CD4-positive, CD25-positive, alpha-beta regulatory T cell (primary cell): ENCODE measurements around the gene LARP4. TPM values are rescaled to one million over a fixed set of nuclear protein-coding genes. Genes with fewer than 3 reads are reported as not detected.
"Not testable (repeated sequence)": the region's sequence is repeated elsewhere in the genome, so short reads cannot be mapped to it uniquely, and the experiment has no call there.

Experiments
- ATAC-seq, 2 donors: fragments of 150-1000 bp; cut with Tn5 transposase; one replicate each; pipeline ENCODE4 v1.10.0; 2021; ENCODE audit warnings: low read depth in 2 of 2, moderate number of reproducible peaks in 2 of 2, moderate library complexity in 1 of 2
- DNase-seq, 3 donors: peaks; one replicate each; pipeline versions ENCODE4 v3.0.0 to v3.0.0-alpha.2; 2012 to 2022; ENCODE audit warnings: mixed read lengths in 1 of 3
- H3K27ac ChIP-seq: one replicate; pipeline ENCODE4 v1.7.0; 2013; ENCODE audit warnings: mild to moderate bottlenecking, low read length; ENCODE audit not compliant: insufficient read depth, poor library complexity, severe bottlenecking
- H3K27me3 ChIP-seq: one replicate; pipeline ENCODE4 v1.7.0; 2013; ENCODE audit warnings: low read length; ENCODE audit not compliant: control insufficient read depth, insufficient read depth
- H3K36me3 ChIP-seq: one replicate; pipeline ENCODE4 v1.7.0; 2013; ENCODE audit warnings: mild to moderate bottlenecking, low read length, moderate library complexity; ENCODE audit not compliant: control insufficient read depth, insufficient read depth
- H3K4me1 ChIP-seq: 2 replicates; pipeline ENCODE4 v1.7.0; 2013; ENCODE audit warnings: mild to moderate bottlenecking, low read length; ENCODE audit not compliant: insufficient read depth, control insufficient read depth, poor library complexity, severe bottlenecking
- H3K4me3 ChIP-seq: one replicate; pipeline ENCODE4 v1.7.0; 2013; ENCODE audit warnings: low read depth, mild to moderate bottlenecking, low read length, moderate library complexity
- H3K9me3 ChIP-seq, 2 experiments: 1 replicate in 1 of 2; 2 replicates in 1 of 2; pipeline ENCODE4 v1.7.0; 2013; ENCODE audit warnings: low read length in 2 of 2, mild to moderate bottlenecking in 1 of 2, moderate library complexity in 1 of 2; ENCODE audit not compliant: control insufficient read depth in 2 of 2
- H3K27ac Mint-ChIP-seq, 3 donors: one replicate each; pipeline ENCODE4 v1.8.0; 2020 to 2022; ENCODE audit warnings: mild to moderate bottlenecking in 3 of 3, mixed read lengths in 3 of 3, moderate library complexity in 2 of 3
- H3K27me3 Mint-ChIP-seq: one replicate; pipeline ENCODE4 v1.8.0; 2022; ENCODE audit warnings: mild to moderate bottlenecking, mixed read lengths
- H3K36me3 Mint-ChIP-seq: one replicate; pipeline ENCODE4 v1.8.0; 2020; ENCODE audit warnings: mixed read lengths
- H3K4me1 Mint-ChIP-seq, 4 donors: one replicate each; pipeline ENCODE4 v1.8.0; 2020 to 2022; ENCODE audit warnings: mixed read lengths in 4 of 4, mild to moderate bottlenecking in 1 of 4
- H3K4me3 Mint-ChIP-seq, 4 donors: one replicate each; pipeline ENCODE4 v1.8.0; 2020 to 2022; ENCODE audit warnings: mild to moderate bottlenecking in 4 of 4, mixed read lengths in 4 of 4, moderate library complexity in 3 of 4
- H3K9me3 Mint-ChIP-seq, 7 donors: one replicate each; pipeline ENCODE4 v1.8.0; 2020 to 2022; ENCODE audit warnings: mixed read lengths in 7 of 7, mild to moderate bottlenecking in 3 of 7, moderate library complexity in 2 of 7
- polyA plus RNA-seq, 4 donors: library from polyadenylated mRNA; unstranded; fragments of 300-500 nt; fragmentation: Illumina TruSeq; gene quantifications; one replicate each; pipeline ENCODE4 v1.2.3, GENCODE V29; 2021
- total RNA-seq: library from RNA; stranded (reverse); gene quantifications from one replicate; pipeline ENCODE4 v1.2.3, GENCODE V29; 2022

Gene LARP4
- total and polyA plus RNA-seq, 5 donors from 2014 or later = 13.7 to 35.1 (median 16.1) TPM

DNA sequence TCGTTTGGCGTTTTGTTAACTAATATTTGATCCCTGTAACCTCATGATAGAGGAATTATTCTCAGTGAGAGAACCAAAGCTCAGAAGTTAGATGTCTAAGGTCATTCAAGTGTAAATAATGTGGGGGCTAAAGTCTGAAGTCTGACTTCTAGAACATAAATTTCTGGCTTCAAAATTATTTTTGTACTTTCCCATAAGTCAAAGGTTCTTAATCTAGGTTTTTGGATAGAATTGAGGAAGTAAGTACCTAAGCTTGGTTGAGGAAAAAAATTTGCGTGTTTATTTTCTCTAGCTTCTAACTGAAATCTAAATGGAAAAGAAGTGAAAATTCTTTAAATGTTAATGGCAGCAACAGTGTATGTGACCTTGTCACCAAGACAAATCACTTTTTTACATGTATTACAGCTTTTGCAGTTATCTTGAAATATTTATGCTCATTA, 2.3 kb downstream of the LARP4 start:
- Histone ChIP-seq H3K4me1 (peaks cover 29% of the 10 kb centered on the region), H3K4me3 (peak overlapping the region; percentile 91)
- ATAC-seq = no peak

DNA sequence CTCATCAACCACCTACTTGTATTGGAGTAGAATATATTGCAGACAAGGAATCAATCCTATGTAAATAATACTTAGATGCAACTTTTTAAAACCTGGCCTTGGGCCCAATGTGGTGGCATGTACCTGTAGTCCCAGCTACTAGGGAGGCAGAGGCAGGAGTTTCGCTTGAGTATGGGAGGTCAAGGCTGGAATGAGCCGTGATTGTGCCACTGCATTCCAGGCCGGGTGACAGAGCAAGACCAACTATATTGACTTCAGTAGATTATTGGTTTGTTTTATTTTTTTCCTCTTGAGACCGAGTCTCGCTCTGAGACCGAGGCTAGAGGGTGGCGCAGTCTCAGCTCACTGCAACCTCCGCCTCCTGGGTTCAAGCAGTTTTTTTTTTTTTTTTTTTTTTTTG, 3.6 kb downstream of the LARP4 start:
- H3K4me3 Mint-ChIP-seq = peak overlapping the region in 2 of 4 donors; percentile 45 to 68
- DNase-seq = no peak
- no peak for ATAC-seq
- peaks cover 3% of the 10 kb centered on the region for H3K36me3 ChIP-seq
- peaks cover 24 to 54% (median 36%) of the 10 kb centered on the region in 4 donors for H3K4me1 Mint-ChIP-seq
- no peaks in the 10 kb centered on the region for H3K9me3 ChIP-seq
- no peak overlapping the region for H3K27ac Mint-ChIP-seq
- no peaks in the 10 kb centered on the region for H3K27me3 ChIP-seq
- H3K36me3 Mint-ChIP-seq = peaks cover 5% of the 10 kb centered on the region
- H3K27ac ChIP-seq = no peak overlapping the region
- H3K4me1 ChIP-seq = peaks cover 29% of the 10 kb centered on the region
- no peak overlapping the region for H3K4me3 ChIP-seq
- peaks cover 4% of the 10 kb centered on the region for H3K27me3 Mint-ChIP-seq
- no peaks in the 10 kb centered on the region for H3K9me3 Mint-ChIP-seq

More for the DNA sequence above, 2.3 kb downstream of the LARP4 start:
- no peaks in the 10 kb centered on the region for H3K36me3 ChIP-seq
- H3K4me3 Mint-ChIP-seq = peak overlapping the region; percentile 94 to 99 (median 98)
- peaks cover 0 to 2% (median 0%) of the 10 kb centered on the region in 7 donors for H3K9me3 Mint-ChIP-seq
- DNase-seq = no peak
- peaks cover 9% of the 10 kb centered on the region for H3K27me3 Mint-ChIP-seq
- no peaks in the 10 kb centered on the region for H3K27me3 ChIP-seq
- H3K4me1 Mint-ChIP-seq = peaks cover 22 to 52% (median 35%) of the 10 kb centered on the region in 4 donors
- H3K27ac ChIP-seq = no peak overlapping the region
- H3K27ac Mint-ChIP-seq = peak overlapping the region in 1 of 3 donors; percentile 17
- H3K9me3 ChIP-seq = no peaks in the 10 kb centered on the region
- no peaks in the 10 kb centered on the region for H3K36me3 Mint-ChIP-seq

DNA sequence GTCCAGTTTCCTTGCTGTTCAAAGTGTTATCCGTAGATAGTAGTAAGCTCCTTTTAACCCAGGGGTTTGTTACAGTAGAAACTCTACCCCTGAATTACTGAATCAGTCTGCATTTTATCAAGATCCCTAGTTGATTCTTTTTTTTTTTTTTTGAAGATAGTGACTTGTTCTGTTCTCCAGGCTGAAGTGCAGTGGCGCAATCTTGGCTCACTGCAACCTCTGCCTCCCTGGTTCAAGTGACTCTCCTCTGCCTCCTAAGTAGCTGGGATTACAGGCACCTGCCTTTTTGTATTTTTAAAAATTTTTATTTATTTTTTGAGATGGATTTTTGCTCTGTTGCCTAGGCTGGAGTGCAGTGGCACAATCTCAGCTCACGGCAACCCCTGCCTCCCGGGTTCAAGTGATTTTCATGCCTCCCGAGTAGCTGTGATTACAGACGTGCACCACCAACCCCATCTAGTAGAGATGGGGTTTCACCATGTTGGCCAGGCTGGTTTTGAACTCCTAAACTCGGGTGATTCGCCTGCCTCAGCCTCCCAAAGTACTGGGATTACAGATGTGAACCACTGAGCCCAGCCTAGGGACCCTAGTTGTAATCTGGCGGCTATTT, 10.5 kb downstream of the LARP4 start:
- H3K27ac Mint-ChIP-seq = no peak overlapping the region
- ATAC-seq = no peak
- peaks cover 16 to 42% (median 32%) of the 10 kb centered on the region in 4 donors for H3K4me1 Mint-ChIP-seq
- peaks cover 4% of the 10 kb centered on the region for H3K4me1 ChIP-seq
- no peaks in the 10 kb centered on the region for H3K9me3 Mint-ChIP-seq
- peaks cover 15% of the 10 kb centered on the region for H3K36me3 Mint-ChIP-seq
- H3K27me3 ChIP-seq = no peaks in the 10 kb centered on the region
- H3K4me3 Mint-ChIP-seq = no peak overlapping the region
- no peaks in the 10 kb centered on the region for H3K9me3 ChIP-seq
- H3K27me3 Mint-ChIP-seq = no peaks in the 10 kb centered on the region
- no peak overlapping the region for H3K27ac ChIP-seq
- peaks cover 5% of the 10 kb centered on the region for H3K36me3 ChIP-seq
- no peak for DNase-seq
- H3K4me3 ChIP-seq = no peak overlapping the region

DNA sequence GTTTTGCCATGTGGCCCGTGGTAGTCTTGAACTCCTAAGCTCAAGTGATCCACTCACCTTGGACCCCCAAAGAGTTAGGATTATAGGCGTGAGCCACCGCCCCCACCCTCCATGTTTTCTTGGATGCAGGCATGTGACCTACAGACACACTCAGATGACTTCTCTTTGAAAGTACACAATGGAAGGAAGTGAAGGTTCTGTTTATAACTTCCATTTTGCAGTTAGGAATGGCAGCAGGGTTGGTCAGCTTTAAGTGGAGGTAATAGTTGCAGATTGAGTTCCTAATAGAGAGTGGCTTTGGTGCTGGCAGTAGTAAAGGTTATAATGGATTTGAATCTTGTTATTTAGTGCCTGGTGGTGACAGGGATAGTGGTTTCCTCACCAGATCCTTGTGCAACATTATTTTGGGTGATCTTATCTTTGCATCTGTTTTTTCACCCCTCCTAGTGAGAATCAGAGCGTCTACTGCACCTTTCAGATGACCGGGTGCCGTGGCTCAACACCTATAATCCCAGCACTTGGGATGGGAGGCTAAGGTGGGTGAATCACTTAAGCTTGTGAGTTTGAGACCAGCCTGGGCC, 15.3 kb downstream of the LARP4 start:
- Histone ChIP-seq H3K27ac (no peak overlapping the region), H3K36me3 (peaks cover 9% of the 10 kb centered on the region), H3K27me3 (no peaks in the 10 kb centered on the region), H3K4me1 (peaks cover 4% of the 10 kb centered on the region), H3K4me3 (no peak overlapping the region), H3K9me3 (no peaks in the 10 kb centered on the region)
- no peak for DNase-seq
- Mint-ChIP-seq H3K36me3 (peaks cover 18% of the 10 kb centered on the region), H3K27me3 (no peaks in the 10 kb centered on the region), H3K4me3 (no peak overlapping the region), H3K4me1 (peaks cover 24 to 53% (median 30%) of the 10 kb centered on the region in 4 donors), H3K27ac (peak overlapping the region in 1 of 3 donors; percentile 56), H3K9me3 (no peaks in the 10 kb centered on the region)
- no peak for ATAC-seq

DNA sequence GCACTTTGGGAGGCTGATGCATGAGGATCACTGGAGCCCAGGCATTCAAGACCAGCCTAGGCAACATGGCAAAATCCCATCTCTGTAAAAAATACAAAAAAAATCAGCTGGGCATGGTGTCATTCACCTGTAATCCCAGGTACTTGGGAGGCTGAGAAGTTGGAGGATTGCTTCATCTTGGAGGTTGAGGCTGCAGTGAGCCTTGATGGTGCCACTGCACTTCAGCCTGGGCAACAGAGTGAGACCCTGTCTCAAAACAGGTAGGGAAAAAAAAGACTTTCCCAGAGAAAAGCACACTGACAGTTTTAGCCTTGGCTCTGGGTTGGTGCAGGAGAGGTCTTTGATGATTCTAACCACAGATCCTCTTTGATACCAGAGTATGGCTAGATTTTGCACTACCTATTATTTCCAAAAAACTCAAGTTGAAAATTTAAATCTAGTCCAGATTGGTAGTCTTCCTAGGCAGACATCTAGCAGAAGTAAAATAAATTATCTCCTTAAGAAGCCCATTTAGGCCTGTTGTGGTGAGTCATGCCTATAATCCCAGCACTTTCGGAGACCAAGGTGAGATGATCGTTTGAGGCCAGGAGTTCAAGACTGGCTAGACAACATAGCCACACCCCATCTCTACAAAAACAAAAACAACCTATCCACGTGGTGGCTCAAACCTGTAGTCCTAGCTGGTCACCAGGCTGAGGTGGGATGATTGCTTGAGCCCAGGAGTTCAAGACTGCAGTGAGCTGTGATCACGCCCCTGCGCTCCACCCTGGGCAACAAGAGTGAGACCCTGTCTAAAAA, 18.6 kb downstream of the LARP4 start:
- no peaks in the 10 kb centered on the region for H3K4me1 ChIP-seq
- Mint-ChIP-seq H3K27ac (peak overlapping the region in 2 of 3 donors; percentile 42 to 49), H3K9me3 (no peaks in the 10 kb centered on the region), H3K36me3 (peaks cover 13% of the 10 kb centered on the region), H3K4me1 (peaks cover 8 to 43% (median 20%) of the 10 kb centered on the region in 4 donors), H3K4me3 (no peak overlapping the region), H3K27me3 (no peaks in the 10 kb centered on the region)
- no peak for DNase-seq
- no peak overlapping the region for H3K27ac ChIP-seq
- H3K27me3 ChIP-seq = no peaks in the 10 kb centered on the region
- no peak overlapping the region for H3K4me3 ChIP-seq
- H3K9me3 ChIP-seq = no peaks in the 10 kb centered on the region
- H3K36me3 ChIP-seq = peaks cover 9% of the 10 kb centered on the region
- ATAC-seq = no peak

DNA sequence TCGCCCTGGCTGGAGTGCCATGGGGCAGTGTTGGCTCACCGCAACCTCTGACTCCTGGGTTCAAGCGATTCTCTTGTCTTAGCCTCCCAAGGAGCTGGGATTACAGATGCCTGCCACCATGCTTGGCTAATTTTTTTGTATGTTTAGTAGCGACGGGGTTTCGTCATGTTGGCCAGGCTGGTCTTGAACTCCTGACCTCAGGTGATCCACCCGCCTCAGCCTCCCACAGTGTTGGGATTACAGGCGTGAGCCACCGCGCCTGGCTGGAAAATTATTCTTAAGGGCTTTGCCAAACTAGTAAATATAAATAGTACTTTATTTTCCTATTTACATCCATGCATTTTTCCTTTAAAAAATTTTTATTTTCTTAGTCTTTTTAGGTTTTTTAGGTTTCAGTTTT, 22.2 kb downstream of the LARP4 start:
- not testable (repeated sequence) for H3K4me3 Mint-ChIP-seq, ATAC-seq, H3K9me3 ChIP-seq, DNase-seq, H3K27ac Mint-ChIP-seq, H3K4me1 ChIP-seq, H3K9me3 Mint-ChIP-seq, H3K27ac ChIP-seq, H3K4me3 ChIP-seq, H3K27me3 ChIP-seq, H3K36me3 Mint-ChIP-seq, H3K27me3 Mint-ChIP-seq, H3K36me3 ChIP-seq
- H3K4me1 Mint-ChIP-seq = peaks cover 16 to 30% (median 19%) of the 10 kb centered on the region in 4 donors

DNA sequence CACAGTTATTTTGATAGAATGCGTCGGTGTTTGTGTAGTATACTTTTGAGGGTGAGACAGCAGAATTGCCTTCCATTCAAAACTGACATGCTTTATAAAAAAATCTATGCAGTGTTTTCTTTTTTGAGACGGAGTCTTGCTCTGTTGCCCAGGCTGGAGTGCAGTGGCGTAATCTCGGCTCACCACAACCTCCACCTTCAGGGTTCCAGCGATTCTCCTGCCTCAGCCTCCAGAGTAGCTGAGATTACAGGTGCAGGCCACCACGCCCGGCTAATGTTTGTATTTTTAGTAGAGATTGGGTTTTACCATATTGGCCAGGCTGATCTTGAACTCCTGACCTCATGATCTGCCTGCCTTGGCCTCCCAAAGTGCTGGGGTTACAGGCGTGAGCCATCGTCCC, 22.7 kb downstream of the LARP4 start:
- not testable (repeated sequence) for H3K4me3 Mint-ChIP-seq, H3K27me3 ChIP-seq, H3K9me3 ChIP-seq, DNase-seq, H3K27me3 Mint-ChIP-seq, H3K36me3 ChIP-seq, H3K36me3 Mint-ChIP-seq, H3K4me3 ChIP-seq, H3K27ac Mint-ChIP-seq, H3K9me3 Mint-ChIP-seq, ATAC-seq, H3K4me1 ChIP-seq, H3K27ac ChIP-seq
- peaks cover 13 to 30% (median 19%) of the 10 kb centered on the region in 4 donors for H3K4me1 Mint-ChIP-seq
